Retinal pigment epithelial cell (primary cell): ENCODE results near the gene TCF25.

Experiments
- DNase-seq: peaks from one replicate; pipeline ENCODE4 v3.0.0-alpha.2; 2010; ENCODE audit warnings: low read depth
- H3K4me3 ChIP-seq: 2 replicates; pipeline ENCODE4 v1.5.1; 2011; ENCODE audit warnings: mild to moderate bottlenecking, low read length, control low read depth, moderate library complexity
- TF ChIP-seq, protein P1 (sequence below): conservative IDR thresholded peaks from 2 replicates; pipeline ENCODE4 v1.5.1; 2011; ENCODE audit warnings: low read depth, low read length, control low read depth, inconsistent platforms

TCF25 gene

DNA sequence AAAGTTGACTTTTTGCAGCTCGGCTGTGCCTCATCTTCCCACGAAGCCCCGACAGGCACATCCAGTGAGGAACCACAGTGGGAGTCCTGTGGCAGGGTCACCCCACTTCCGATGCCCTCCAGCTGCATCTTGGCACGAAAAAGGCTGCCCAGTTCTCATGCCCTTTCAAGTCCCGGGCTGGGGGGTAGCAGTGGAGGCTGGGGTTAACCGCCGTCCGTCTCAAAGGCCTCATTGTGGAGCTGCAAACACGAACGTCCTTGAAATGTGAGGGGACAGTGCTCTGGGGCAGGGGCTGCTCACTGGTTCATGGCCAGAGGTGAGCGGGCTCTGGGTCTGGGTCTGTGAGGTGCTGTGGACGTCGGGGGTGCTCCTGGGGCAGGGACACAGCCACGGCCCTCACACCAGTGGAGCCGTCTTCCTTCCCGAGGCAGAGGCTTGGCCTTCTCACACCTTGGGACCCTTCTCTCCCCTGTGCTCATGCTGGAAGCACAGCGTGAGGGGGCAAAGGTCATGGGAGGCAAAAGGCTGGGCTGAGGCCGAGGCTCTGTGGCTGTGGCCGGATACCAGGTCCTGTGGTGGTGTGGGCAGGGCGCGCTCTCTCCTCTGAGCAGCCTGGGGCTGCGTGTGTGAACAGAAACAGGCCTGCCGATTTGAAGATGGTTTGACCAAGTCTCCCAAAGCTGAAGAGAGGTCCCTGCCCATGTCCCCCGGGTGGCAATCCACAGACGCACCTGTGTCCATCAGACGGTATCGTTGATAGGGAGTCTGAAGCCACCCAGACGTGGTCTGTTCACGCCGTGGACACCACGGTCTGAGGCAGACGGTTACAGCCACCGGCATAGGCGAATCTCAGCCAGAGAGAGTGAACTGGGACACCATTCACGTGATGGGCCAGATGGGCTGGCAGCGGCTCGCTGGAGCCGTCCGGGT lies 42.2 kb downstream of the TCF25 start:
- TF ChIP-seq, protein P1, sequence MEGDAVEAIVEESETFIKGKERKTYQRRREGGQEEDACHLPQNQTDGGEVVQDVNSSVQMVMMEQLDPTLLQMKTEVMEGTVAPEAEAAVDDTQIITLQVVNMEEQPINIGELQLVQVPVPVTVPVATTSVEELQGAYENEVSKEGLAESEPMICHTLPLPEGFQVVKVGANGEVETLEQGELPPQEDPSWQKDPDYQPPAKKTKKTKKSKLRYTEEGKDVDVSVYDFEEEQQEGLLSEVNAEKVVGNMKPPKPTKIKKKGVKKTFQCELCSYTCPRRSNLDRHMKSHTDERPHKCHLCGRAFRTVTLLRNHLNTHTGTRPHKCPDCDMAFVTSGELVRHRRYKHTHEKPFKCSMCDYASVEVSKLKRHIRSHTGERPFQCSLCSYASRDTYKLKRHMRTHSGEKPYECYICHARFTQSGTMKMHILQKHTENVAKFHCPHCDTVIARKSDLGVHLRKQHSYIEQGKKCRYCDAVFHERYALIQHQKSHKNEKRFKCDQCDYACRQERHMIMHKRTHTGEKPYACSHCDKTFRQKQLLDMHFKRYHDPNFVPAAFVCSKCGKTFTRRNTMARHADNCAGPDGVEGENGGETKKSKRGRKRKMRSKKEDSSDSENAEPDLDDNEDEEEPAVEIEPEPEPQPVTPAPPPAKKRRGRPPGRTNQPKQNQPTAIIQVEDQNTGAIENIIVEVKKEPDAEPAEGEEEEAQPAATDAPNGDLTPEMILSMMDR, result no peak
- no peak for DNase-seq
- H3K4me3 ChIP-seq, result no peak overlapping the region

DNA sequence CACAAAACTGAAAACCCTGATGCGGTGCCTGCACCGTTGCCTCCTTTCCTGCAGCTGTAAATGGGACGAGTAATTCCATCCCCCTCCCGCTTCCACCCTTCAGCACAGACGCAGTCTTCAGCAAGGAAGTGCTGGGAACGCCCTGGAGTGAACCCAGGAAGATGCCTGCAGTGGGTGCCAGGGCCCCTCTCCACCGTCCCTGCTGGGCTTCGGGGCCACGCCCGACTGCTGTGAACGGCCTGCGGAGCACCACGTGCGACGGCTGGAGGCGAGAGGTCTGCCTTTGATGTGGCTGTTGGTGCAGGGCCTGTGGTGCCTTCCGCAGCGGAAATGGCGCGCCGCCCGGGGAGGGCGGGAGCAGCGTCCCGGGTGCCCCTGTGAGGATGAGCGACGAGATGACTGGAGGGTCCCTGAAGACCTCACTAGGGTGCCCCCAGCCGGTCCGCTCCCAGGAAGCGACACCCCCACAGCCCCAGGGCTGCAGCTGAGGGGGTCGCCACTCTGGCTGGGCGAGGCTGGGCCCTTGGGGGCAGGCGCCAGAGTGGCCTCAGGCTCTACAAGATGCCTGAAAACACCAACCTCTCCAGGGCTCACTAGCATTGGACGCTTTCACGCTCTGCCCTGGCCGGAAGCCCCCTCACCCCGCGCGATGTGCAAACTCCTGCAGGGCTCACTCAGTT lies 44.5 kb downstream of the TCF25 start:
- H3K4me3 ChIP-seq, result peak overlapping the region; percentile 49
- DNase-seq, result no peak
- TF ChIP-seq, protein P1, result no peak

DNA sequence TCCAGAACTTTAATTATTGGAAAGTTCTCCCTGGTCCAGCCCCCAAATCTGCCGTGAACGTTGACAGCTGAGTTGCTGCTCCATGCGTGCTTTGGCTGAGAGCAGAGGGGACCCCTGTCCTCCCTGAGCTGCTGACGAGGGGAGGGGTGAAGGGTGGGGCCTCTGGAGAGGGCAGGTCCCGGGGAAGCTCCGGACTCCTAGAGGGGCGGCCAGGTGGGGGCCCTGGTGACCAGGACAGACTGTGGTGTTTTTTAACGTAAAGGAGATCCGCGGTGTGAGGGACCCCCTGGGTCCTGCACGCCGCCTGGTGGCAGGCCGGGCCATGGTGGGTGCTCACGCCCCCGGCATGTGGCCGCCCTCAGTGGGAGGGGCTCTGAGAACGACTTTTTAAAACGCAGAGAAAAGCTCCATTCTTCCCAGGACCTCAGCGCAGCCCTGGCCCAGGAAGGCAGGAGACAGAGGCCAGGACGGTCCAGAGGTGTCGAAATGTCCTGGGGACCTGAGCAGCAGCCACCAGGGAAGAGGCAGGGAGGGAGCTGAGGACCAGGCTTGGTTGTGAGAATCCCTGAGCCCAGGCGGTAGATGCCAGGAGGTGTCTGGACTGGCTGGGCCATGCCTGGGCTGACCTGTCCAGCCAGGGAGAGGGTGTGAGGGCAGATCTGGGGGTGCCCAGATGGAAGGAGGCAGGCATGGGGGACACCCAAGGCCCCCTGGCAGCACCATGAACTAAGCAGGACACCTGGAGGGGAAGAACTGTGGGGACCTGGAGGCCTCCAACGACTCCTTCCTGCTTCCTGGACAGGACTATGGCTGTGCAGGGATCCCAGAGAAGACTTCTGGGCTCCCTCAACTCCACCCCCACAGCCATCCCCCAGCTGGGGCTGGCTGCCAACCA lies 45.3 kb downstream of the TCF25 start, which contains the start of gene MC1R:
Gene MC1R (plus strand): TSS at position 410 of the 895 bp plus-strand sequence. CDS start 397 bp downstream, at position 807.
- peak within 1 kb of the TSS; percentile 49 for H3K4me3 ChIP-seq
- no peak for DNase-seq
- TF ChIP-seq, protein P1, result peak; percentile 79

DNA sequence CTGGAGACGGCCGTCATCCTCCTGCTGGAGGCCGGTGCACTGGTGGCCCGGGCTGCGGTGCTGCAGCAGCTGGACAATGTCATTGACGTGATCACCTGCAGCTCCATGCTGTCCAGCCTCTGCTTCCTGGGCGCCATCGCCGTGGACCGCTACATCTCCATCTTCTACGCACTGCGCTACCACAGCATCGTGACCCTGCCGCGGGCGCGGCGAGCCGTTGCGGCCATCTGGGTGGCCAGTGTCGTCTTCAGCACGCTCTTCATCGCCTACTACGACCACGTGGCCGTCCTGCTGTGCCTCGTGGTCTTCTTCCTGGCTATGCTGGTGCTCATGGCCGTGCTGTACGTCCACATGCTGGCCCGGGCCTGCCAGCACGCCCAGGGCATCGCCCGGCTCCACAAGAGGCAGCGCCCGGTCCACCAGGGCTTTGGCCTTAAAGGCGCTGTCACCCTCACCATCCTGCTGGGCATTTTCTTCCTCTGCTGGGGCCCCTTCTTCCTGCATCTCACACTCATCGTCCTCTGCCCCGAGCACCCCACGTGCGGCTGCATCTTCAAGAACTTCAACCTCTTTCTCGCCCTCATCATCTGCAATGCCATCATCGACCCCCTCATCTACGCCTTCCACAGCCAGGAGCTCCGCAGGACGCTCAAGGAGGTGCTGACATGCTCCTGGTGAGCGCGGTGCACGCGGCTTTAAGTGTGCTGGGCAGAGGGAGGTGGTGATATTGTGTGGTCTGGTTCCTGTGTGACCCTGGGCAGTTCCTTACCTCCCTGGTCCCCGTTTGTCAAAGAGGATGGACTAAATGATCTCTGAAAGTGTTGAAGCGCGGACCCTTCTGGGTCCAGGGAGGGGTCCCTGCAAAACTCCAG lies 46.4 kb downstream of the TCF25 start:
- TF ChIP-seq, protein P1, result no peak
- no peak overlapping the region for H3K4me3 ChIP-seq
- no peak for DNase-seq

DNA sequence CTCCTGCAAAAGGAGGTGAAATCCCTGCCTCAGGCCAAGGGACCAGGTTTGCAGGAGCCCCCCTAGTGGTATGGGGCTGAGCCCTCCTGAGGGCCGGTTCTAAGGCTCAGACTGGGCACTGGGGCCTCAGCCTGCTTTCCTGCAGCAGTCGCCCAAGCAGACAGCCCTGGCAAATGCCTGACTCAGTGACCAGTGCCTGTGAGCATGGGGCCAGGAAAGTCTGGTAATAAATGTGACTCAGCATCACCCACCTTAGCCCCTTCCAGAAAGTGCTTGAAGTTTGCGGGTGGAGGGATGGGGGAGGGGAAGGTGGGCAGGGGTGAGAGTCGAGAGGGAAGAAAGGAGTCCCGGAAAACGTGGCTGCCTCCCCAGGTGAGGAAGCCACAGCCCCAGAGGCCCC lies 47.3 kb downstream of the TCF25 start:
- H3K4me3 ChIP-seq, result no peak overlapping the region
- TF ChIP-seq, protein P1, result no peak
- no peak for DNase-seq
